Choroid plexus epithelial cell (primary cell): ENCODE measurements around the gene CTU1.

ENCODE experiments used
- DNase-seq: peaks from one replicate; pipeline ENCODE4 v3.0.0-alpha.2; 2010; ENCODE audit warnings: low read depth
- H3K4me3 ChIP-seq: 2 replicates; pipeline ENCODE4 v1.5.1; 2011; ENCODE audit warnings: low read depth, mild to moderate bottlenecking, control low read depth, low read length, moderate library complexity
- TF ChIP-seq, protein P1 (sequence below): conservative IDR thresholded peaks from 2 replicates; pipeline ENCODE4 v1.5.1; 2011; ENCODE audit warnings: low read depth, mild to moderate bottlenecking, control low read depth, inconsistent platforms, low read length, moderate library complexity

CTU1 gene

DNA sequence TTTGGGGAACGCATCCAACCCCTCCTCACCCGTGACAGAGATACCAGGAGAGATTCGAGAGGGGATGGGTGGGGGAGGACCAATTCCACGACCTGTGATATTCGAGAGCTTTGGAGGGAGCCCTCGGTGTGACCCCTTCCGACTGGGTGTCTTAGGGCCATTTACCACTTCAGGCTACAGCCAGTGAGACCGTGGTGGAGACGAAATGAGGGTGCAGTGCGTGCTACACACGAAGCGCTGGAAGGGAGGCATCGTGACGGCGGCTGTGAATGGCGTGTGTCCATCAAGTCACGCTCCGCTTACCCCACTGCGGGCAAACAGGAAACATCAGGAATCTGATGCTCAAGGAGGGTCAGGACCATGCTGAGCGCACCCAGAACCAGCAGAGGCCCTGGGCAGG is 10.4 kb downstream of the CTU1 start:
- H3K4me3 ChIP-seq = no peak overlapping the region
- no peak for DNase-seq
- TF ChIP-seq, protein P1, sequence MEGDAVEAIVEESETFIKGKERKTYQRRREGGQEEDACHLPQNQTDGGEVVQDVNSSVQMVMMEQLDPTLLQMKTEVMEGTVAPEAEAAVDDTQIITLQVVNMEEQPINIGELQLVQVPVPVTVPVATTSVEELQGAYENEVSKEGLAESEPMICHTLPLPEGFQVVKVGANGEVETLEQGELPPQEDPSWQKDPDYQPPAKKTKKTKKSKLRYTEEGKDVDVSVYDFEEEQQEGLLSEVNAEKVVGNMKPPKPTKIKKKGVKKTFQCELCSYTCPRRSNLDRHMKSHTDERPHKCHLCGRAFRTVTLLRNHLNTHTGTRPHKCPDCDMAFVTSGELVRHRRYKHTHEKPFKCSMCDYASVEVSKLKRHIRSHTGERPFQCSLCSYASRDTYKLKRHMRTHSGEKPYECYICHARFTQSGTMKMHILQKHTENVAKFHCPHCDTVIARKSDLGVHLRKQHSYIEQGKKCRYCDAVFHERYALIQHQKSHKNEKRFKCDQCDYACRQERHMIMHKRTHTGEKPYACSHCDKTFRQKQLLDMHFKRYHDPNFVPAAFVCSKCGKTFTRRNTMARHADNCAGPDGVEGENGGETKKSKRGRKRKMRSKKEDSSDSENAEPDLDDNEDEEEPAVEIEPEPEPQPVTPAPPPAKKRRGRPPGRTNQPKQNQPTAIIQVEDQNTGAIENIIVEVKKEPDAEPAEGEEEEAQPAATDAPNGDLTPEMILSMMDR = no peak

DNA sequence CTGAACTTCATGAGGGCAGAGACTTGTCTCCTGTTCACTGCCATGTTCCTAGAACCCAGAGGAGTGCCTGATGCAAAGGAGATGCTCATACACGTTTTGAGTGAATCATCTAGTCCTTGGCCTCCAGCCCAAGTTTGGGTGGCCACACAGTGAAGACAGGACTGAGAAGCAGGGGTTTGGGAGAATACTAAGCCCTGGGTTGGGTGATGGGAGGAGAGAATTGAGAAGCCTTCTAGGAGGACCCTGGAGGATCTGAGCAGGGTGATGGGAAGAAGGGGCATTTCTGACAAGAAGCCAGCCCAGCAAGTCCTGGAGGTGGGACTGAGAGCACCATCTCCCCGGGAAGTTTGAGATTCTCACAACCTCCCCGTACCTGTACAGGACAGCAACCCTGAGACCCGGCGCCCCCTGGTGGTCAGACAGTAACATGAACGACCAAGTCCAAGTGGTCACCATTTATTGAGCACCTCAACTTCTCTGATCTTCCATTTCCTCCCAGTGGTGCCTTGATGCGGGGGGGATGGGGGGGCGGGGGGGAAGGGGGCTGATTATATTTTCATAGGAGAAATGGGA is 11.0 kb downstream of the CTU1 start:
- TF ChIP-seq, protein P1 = peak; percentile 75
- H3K4me3 ChIP-seq = no peak overlapping the region
- peak; percentile 71 for DNase-seq

DNA sequence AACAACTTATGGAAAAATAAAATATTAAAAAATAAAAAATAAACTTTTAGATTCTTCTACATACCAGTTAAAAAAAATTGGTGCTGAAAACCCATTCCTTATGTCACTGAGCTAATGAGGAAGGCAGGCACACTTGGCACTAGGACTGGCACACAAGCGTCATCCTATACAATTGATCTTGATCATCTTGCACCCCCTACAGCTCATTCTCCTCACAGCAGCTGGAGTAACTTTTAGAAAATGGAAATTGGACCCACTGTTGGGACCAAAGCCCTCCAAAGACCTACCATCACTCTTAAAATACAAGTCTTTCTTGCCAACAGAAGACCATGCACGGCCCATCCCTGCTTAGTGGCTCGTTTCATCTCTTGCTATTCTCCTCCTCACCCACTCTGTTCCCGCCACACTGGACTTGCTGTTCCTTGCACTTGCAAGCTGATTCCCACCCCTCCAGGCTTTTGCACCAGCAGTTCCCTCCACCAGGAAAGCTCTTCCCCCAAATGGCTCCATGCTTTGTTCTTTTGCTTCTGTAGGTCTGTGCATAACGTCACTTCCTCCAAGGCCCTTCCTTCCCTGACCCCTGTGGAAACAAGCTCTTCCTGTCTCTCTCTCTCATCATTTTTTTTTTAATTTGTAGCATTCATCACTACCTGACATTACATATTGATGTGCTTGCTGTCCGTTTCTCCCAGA is 11.6 kb downstream of the CTU1 start:
- DNase-seq = no peak
- TF ChIP-seq, protein P1 = peak; percentile 45
- H3K4me3 ChIP-seq = no peak overlapping the region

DNA sequence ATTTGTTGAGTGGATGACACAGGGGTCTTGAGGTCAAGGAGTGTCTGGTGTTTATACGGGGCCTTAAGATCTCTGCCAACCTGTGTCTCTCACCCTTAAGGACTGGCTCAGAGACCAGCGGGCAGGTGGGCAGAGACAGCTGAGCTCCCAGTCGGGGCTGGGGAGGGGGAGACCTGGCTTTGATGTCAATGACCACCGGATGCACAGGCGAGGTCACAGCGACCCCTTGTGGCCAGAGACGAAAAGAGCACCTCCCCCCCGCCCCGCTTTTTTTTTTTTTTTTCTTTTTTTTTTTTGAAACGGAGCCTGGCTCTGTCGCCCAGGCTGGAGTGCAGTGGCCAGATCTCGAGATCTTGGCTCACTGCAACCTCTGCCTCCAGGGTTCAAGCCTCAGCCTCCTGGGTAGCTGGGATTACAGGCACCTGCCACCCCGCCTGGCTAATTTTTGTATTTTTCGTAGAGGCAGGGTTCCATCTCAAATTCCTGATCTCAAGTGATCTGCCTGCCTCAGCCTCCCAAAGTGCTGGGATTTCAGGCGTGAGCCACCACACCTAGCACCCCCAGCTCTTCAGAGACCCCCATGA is 13.4 kb downstream of the CTU1 start:
- H3K4me3 ChIP-seq = no peak overlapping the region
- TF ChIP-seq, protein P1 = peak; percentile 77
- no peak for DNase-seq

DNA sequence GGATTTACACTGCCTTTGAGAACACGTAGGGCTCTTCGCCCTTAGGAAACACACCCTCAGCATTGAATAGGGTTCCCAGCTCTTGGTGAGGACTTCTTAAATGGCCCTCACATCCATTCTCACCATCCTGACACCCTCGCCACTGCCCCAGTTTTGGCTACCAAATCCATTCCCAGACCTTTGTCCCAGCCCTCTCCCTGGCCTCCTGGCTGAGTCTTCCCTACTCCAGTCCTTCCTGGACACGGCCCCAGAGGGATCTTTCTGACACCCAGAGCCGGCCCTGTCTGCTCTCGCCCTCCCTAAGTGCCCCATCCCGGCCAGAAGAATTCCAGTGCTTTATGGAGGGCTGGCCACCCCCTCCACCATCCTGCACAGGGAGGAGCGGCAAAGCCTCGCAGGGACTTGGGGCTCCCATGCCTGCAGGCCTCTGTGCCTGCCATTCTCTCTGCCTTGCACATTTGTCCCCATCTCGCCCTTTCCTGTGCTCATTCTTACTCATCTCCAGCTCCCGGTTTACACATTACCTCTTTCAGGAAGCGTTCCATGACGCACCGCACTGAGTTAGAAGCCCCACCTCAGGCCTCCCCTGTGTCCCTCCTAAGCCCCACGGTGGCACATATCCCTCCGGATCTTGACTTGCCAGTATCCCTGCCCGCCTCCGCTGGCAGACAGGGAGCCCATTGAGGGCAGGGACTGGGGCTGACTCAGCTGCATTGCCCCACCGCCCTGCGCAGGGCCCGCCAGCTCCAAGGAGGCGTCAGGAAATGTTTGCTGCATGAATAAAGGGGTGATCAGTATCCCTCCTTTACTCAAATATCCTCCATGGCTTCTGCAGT is 14.5 kb downstream of the CTU1 start:
- TF ChIP-seq, protein P1 = no peak
- DNase-seq = no peak
- no peak overlapping the region for H3K4me3 ChIP-seq

GRCh38 chr19:51093101-51093500 is 15.1 kb downstream of the CTU1 start:
- H3K4me3 ChIP-seq = no peak overlapping the region
- DNase-seq = no peak
- TF ChIP-seq, protein P1 = no peak
